ENCODE measurements around the gene SH3PXD2A. TPM values are rescaled to one million over a fixed set of nuclear protein-coding genes. Genes with fewer than 3 reads are reported as not detected.

SH3PXD2A gene
- total RNA-seq, 1 experiment from 2014 or later = 6.3 TPM

DNA sequence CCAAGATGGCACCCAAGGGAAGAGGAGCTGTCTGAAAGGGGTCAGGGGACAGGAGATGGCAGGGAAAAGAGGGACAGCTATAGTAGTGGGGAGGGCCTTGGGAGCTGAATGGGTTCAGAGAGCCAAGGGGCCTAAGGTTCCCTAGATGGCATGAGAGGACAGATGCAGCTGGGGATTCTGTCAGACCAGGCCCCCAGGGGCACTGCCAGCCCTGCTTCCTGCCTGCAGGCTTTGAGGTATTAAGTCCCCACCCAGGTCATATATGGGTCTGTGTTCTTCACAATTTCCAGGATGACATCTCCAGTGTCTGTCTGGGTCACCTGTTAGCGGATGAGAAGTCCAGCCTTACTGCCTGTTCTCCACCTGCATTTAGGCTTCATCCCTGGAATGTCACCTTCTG, 305.1 kb downstream of the SH3PXD2A start:
- H3K4me1 Mint-ChIP-seq (ENCODE audit: low read depth, unreplicated experiment) = peaks cover 12% of the 10 kb centered on the region
- no peaks in the 10 kb centered on the region for H3K4me1 ChIP-seq
- H3K4me3 Mint-ChIP-seq (ENCODE audit: unreplicated experiment) = no peak overlapping the region
- ChIA-PET POLR2A (no interaction called here), CTCF (no interaction called here)
- no peaks in the 10 kb centered on the region for H3K9me3 ChIP-seq
- TF ChIP-seq, protein P1, sequence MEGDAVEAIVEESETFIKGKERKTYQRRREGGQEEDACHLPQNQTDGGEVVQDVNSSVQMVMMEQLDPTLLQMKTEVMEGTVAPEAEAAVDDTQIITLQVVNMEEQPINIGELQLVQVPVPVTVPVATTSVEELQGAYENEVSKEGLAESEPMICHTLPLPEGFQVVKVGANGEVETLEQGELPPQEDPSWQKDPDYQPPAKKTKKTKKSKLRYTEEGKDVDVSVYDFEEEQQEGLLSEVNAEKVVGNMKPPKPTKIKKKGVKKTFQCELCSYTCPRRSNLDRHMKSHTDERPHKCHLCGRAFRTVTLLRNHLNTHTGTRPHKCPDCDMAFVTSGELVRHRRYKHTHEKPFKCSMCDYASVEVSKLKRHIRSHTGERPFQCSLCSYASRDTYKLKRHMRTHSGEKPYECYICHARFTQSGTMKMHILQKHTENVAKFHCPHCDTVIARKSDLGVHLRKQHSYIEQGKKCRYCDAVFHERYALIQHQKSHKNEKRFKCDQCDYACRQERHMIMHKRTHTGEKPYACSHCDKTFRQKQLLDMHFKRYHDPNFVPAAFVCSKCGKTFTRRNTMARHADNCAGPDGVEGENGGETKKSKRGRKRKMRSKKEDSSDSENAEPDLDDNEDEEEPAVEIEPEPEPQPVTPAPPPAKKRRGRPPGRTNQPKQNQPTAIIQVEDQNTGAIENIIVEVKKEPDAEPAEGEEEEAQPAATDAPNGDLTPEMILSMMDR (IDR thresholded peaks at IDR 0.05; ENCODE audit: insufficient read depth in 1 of 2, low read depth in 1 of 2, low read length in 1 of 2, severe bottlenecking in 1 of 2, unreplicated experiment in 1 of 2) = no peak
- H3K36me3 Mint-ChIP-seq (ENCODE audit: insufficient read depth, unreplicated experiment) = no peaks in the 10 kb centered on the region
- no peaks in the 10 kb centered on the region for H3K27me3 Mint-ChIP-seq (ENCODE audit: insufficient read depth, unreplicated experiment)
- no peak overlapping the region for H3K27ac Mint-ChIP-seq (ENCODE audit: unreplicated experiment)
- no peak for DNase-seq
- intact Hi-C loops (cut with micrococcal nuclease; ENCODE audit: unreplicated experiment) = no loop called here
- no peaks in the 10 kb centered on the region for H3K36me3 ChIP-seq (ENCODE audit: control insufficient read depth, insufficient read depth, low read length)
- H3K4me3 ChIP-seq (ENCODE audit: low read depth, low read length) = no peak overlapping the region
- H3K9me3 Mint-ChIP-seq (ENCODE audit: unreplicated experiment) = no peaks in the 10 kb centered on the region
- no peaks in the 10 kb centered on the region for H3K27me3 ChIP-seq (replicated peaks; ENCODE audit: control insufficient read depth, insufficient read depth, low read length)
- no TSS peak for BruUV-seq (replicated peaks)

DNA sequence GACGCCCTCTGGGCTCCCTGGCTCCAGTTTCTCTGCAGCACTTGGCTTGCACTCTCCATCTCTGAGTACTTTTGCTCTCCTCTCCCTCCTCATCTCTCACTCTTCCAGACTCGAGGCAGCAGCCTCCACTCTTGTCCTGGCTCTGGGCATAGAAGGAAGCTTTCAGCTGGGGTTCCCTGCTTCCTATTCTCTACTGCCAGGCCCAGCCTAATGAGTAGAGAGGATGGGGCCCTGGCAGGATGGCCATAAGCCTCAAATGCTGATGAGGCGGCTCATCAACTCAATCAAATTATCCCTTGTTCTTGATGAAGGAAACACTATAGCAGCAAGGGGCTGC, 306.1 kb downstream of the SH3PXD2A start:
- H3K27me3 ChIP-seq (replicated peaks; ENCODE audit: control insufficient read depth, insufficient read depth, low read length) = no peaks in the 10 kb centered on the region
- Mint-ChIP-seq H3K27ac (ENCODE audit: unreplicated experiment) (no peak overlapping the region), H3K36me3 (ENCODE audit: insufficient read depth, unreplicated experiment) (no peaks in the 10 kb centered on the region), H3K27me3 (ENCODE audit: insufficient read depth, unreplicated experiment) (no peaks in the 10 kb centered on the region), H3K4me1 (ENCODE audit: low read depth, unreplicated experiment) (peaks cover 12% of the 10 kb centered on the region), H3K9me3 (ENCODE audit: unreplicated experiment) (no peaks in the 10 kb centered on the region), H3K4me3 (ENCODE audit: unreplicated experiment) (no peak overlapping the region)
- no peaks in the 10 kb centered on the region for H3K4me1 ChIP-seq
- no peak overlapping the region for H3K4me3 ChIP-seq (ENCODE audit: low read depth, low read length)
- TF ChIP-seq, protein P1 (IDR thresholded peaks at IDR 0.05; ENCODE audit: insufficient read depth in 1 of 2, low read depth in 1 of 2, low read length in 1 of 2, severe bottlenecking in 1 of 2, unreplicated experiment in 1 of 2) = no peak
- H3K9me3 ChIP-seq = no peaks in the 10 kb centered on the region
- H3K36me3 ChIP-seq (ENCODE audit: control insufficient read depth, insufficient read depth, low read length) = no peaks in the 10 kb centered on the region
- intact Hi-C loops (cut with micrococcal nuclease; ENCODE audit: unreplicated experiment) = no loop called here
- POLR2A ChIA-PET = interaction anchor here (0.5 kb wide), 1 partner anchor 40 kb away, joined by 3 read pairs; no protein-coding TSS in a partner anchor
- DNase-seq = peak in 1 of 2 experiments; percentile 20
- CTCF ChIA-PET = no interaction called here
- no TSS peak for BruUV-seq (replicated peaks)

DNA sequence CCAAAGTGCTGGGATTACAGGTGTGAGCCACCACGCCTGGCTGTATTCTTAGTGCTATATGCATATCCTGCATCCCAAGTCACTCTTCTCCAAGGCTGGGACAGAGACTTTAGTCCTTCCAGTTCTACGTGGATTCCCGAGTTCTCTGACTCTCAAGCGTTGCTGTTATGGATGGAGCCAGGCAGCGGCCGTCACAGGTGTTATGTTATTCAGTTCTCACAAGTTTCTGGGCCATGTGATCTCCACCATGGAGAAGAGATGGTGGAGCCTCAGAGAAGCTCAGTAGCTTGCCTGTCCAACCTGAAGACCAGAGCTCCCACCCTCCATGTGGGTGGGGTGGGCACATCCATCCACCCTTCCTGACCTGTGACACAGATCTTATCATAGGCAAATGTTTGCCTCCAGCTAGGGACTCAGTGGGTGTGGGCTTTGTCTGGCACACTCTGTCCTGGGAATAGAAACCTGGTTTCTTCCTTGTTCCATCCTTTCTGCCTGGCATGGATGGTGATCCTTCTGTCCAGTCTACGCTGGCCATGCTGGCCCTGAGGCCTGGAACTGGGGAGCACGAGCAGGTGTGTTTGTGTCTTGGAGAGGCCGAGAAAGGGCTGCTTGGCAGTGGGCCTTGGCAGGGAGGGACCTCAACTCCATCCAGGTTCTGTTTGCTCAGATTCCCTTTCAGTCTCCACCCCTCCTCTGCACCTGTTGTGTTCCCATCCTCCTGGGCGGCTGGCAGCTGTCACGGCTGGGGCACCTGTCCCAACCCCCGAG, 306.6 kb downstream of the SH3PXD2A start:
- no peaks in the 10 kb centered on the region for H3K27me3 Mint-ChIP-seq (ENCODE audit: insufficient read depth, unreplicated experiment)
- H3K27ac Mint-ChIP-seq (ENCODE audit: unreplicated experiment) = no peak overlapping the region
- H3K36me3 Mint-ChIP-seq (ENCODE audit: insufficient read depth, unreplicated experiment) = no peaks in the 10 kb centered on the region
- Histone ChIP-seq H3K4me3 (ENCODE audit: low read depth, low read length) (no peak overlapping the region), H3K9me3 (no peaks in the 10 kb centered on the region), H3K4me1 (no peaks in the 10 kb centered on the region), H3K27me3 (replicated peaks; ENCODE audit: control insufficient read depth, insufficient read depth, low read length) (no peaks in the 10 kb centered on the region), H3K36me3 (ENCODE audit: control insufficient read depth, insufficient read depth, low read length) (no peaks in the 10 kb centered on the region)
- no peak overlapping the region for H3K4me3 Mint-ChIP-seq (ENCODE audit: unreplicated experiment)
- intact Hi-C loops (cut with micrococcal nuclease; ENCODE audit: unreplicated experiment) = no loop called here
- ChIA-PET CTCF (no interaction called here), POLR2A (no interaction called here)
- DNase-seq = peak in 1 of 2 experiments; percentile 29
- BruUV-seq (replicated peaks) = no TSS peak
- no peaks in the 10 kb centered on the region for H3K9me3 Mint-ChIP-seq (ENCODE audit: unreplicated experiment)
- TF ChIP-seq, protein P1 (IDR thresholded peaks at IDR 0.05; ENCODE audit: insufficient read depth in 1 of 2, low read depth in 1 of 2, low read length in 1 of 2, severe bottlenecking in 1 of 2, unreplicated experiment in 1 of 2) = no peak
- peaks cover 12% of the 10 kb centered on the region for H3K4me1 Mint-ChIP-seq (ENCODE audit: low read depth, unreplicated experiment)

Data from Caco-2 (cell line).